GM13977 (cell line): ENCODE results near the gene USP31.

ENCODE experiments used
- DNase-seq: peaks from one replicate; pipeline ENCODE4 v3.0.0; 2012; ENCODE audit warnings: low spot score
- in situ Hi-C: fragments of 300-500 bp; cut with MboI; formaldehyde crosslinking; loops from one replicate; pipeline ENCODE4 v1.12.0; 2022; ENCODE audit warnings: low sequenced_read_pairs, low pct_unique_long_range_greater_than_20kb, mixed read lengths, inconsistent platforms; ENCODE audit not compliant: unreplicated experiment
- TF ChIP-seq, protein P1 (sequence below): IDR thresholded peaks from 2 replicates; pipeline ENCODE4 v1.5.1; 2012; ENCODE audit warnings: mild to moderate bottlenecking, control low read depth; ENCODE audit not compliant: insufficient read depth; ENCODE audit errors: extremely low read depth, missing control alignments

USP31 gene

GRCh38 chr16:23026784-23027362, 122.4 kb downstream of the USP31 start:
- TF ChIP-seq, protein P1, sequence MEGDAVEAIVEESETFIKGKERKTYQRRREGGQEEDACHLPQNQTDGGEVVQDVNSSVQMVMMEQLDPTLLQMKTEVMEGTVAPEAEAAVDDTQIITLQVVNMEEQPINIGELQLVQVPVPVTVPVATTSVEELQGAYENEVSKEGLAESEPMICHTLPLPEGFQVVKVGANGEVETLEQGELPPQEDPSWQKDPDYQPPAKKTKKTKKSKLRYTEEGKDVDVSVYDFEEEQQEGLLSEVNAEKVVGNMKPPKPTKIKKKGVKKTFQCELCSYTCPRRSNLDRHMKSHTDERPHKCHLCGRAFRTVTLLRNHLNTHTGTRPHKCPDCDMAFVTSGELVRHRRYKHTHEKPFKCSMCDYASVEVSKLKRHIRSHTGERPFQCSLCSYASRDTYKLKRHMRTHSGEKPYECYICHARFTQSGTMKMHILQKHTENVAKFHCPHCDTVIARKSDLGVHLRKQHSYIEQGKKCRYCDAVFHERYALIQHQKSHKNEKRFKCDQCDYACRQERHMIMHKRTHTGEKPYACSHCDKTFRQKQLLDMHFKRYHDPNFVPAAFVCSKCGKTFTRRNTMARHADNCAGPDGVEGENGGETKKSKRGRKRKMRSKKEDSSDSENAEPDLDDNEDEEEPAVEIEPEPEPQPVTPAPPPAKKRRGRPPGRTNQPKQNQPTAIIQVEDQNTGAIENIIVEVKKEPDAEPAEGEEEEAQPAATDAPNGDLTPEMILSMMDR = no peak
- in situ Hi-C loops = no loop called here
- no peak for DNase-seq

GRCh38 chr16:23025692-23026307, 123.5 kb downstream of the USP31 start:
- no peak for DNase-seq
- TF ChIP-seq, protein P1 = no peak
- in situ Hi-C loops = no loop called here

DNA sequence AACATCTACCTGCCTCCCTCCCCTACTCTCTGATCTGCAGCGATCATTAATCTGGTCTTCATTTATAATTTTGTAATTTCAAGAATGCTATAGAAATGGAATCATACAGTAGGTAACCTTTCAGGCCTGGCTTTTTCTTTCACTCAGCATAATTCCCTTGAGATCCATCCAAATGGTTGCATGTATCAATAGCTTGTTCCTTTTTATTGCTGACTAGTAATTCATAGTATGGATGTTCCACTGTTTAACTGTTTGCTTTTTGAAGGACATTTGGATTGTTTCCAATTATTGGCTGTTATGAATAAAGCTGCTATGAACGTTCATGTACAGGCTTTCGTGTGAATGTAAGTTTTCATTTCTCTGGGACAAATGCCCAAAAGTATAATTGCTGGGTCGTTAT, 125.2 kb downstream of the USP31 start:
- TF ChIP-seq, protein P1 = no peak
- in situ Hi-C loops = no loop called here
- DNase-seq = no peak

DNA sequence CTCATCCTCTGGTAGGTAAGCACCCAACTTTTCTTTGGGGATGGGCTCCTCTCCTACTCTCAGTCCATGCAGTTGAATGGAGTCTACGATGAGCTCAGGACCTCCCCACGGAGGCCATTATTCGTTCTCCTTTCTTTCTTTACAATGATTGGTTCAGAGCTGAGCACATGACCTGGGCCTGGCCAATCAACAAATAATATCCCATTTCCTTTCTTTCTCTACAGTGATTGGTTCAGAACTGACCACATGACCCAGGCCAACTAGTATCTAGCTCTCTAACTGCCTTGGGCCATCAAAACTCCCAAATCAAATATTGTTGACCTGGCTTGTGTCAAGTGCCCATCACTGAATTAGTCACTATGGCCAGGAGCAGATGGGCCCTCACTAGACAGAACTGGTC, 129.2 kb downstream of the USP31 start:
- DNase-seq = no peak
- in situ Hi-C loops = no loop called here
- TF ChIP-seq, protein P1 = no peak

- in situ Hi-C loops = no loop called here
- no peak for DNase-seq
- TF ChIP-seq, protein P1 = no peak
Observed at GRCh38 chr16:23016368-23016767, 132.9 kb downstream of the USP31 start.

DNA sequence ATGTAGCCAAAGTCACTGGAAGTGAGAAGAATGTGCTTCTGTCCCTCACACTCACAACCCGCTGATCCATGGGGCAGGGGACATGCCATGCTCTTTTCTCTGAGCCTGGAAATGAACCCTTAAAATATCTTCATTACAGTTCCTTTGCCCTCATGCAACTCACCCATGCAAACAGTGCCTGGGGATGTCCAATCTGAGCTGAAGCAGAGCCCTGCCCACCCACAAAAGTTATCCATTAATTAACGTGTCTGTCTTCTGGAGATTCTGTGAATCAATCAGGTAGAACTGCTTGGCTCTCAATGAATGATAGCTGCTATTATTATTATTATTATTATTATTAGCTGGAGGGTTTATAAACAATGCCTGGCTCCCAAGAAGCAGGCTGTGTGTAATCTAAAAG, 133.7 kb downstream of the USP31 start:
- in situ Hi-C loops = no loop called here
- TF ChIP-seq, protein P1 = no peak
- DNase-seq = no peak
